EH (cell line): ENCODE measurements around the gene DENND1A.

Experiments
- DNase-seq: peaks from one replicate; pipeline ENCODE4 v3.0.0-alpha.2; 2015; ENCODE audit warnings: low read depth

Gene DENND1A

DNA sequence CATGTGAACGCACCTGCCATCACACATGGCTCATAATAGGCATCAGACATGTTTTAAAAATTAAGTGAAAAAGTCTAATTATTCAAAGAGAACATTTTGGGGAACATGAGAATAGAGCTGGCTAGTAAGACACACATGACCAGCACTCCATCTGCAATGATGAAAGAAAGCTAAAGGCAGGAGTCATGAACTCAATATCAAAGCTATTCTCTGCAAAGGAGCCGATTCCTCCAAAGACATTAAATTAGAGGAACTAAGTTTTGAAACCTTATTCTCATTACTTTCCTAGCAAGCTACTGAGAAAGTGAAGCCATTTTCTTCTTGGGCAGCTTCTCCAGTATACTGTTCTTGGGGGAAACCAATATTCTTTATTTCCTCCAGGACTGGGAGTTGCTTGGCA, 401.9 kb downstream of the DENND1A start:
- DNase-seq: no peak

DNA sequence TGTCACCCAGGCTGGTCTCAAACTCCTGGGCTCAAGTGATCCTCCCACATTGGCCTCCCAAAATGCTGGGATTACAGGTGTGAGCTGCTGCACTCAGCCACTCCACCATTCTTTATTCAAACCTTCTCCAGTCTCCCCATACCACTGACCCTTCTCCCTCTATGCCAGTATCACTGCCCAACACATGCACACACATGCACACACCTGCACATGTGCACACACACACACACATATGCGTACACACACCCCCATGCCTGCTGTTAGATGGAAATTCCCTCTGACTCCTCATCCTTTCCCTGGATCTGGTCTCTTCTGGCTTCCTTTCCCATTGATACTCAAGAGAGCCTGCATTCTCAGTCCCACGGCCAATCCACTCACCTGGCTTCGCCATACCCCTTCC, 404.0 kb downstream of the DENND1A start:
- DNase-seq: no peak

GRCh38 chr9:123525424-123525823, 404.5 kb downstream of the DENND1A start:
- DNase-seq: no peak

DNA sequence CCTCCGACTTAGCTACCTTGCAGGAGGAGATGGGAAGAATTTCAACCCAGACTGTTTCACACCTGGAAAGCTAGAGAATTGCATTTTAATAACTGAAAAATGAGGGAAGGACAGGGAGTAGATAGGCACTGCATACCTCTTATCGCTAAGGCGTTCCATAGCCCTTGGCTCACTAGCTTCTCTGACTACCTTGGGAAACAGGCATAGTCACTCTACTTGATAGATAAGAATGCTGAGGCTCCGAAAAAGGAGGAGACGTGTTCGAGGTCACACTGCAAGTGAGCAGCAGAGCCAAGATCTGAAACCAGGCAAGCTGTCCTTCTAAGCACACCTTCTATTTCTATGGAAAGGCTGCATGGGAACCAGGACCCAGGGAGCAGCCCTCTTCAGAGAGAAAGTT, 405.1 kb downstream of the DENND1A start:
- no peak for DNase-seq

- DNase-seq: no peak
Observed at GRCh38 chr9:123523845-123524244, 406.1 kb downstream of the DENND1A start.

DNA sequence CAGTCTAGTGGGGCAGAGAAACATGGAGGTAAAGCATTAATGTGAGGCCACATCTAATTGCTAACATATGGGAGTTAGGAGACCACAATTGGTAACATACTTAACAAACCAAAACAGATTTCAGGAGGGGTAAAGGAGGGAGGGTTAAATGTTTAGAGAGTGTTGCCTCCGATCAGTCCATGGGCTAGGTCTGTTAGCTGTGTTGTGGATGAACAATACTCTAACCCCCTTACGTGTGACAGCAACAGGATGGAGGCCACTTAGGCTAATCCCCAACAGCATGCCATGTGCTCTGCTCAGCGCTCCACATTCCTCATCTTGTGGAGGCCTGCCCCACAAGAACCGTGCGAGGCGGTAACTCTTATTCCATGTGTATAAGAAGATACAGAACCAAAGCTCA, 406.9 kb downstream of the DENND1A start:
- no peak for DNase-seq

GRCh38 chr9:123522251-123522650, 407.7 kb downstream of the DENND1A start:
- no peak for DNase-seq

DNA sequence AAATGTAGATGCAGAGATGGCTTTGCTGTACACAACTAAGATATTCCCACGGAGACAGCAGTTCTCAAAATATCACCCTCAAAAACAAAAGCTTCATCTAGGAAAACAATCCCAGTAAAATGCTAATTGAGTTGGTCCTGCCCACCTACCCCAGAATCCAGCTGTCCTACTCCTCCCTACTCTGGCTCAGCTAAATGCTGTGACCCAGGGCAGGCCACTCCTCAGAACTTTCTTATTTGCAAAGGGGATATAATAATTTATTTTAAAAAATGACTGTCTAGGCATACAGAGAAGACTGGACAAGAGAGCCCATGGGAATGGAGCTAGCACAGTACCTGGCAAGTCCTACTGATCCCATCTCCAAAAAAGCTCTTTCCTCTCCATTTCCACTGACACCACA, 411.6 kb downstream of the DENND1A start:
- no peak for DNase-seq

DNA sequence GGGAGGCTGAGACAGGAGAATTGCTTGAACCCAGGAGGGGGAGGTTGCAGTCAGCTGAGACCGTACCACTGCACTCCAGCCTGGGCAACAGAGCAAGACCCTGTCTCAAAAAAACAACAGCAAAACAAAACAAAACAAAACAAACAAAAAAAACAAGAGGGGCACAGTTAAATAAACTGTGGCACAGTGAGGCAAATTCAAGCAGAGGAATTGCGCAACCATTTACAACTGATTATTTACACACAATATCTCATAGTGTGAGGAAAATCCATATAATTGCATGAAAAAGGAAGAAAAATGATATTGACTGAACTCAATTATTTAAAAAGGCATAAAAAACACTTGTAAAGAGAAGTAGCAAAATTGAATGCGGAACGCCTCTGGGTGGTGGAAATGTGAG, 412.4 kb downstream of the DENND1A start:
- DNase-seq: no peak

DNA sequence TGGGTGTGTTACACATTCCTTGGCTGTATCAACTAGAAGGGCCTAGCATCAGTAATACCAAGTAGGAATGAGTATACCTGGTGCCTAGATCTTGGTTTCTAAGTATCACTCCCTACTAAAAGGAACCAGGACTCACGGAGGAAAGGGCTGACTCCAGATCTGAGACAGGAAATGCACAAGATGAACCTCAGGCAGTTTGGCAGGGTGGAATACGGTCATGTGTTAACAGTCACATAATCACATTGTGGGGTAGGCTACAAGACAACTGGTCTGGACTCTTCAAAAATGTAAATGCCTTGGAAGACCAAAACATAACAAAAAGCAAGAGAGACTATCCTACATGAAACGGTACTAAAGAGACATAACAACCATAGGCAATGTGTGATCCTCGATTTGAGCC, 415.2 kb downstream of the DENND1A start:
- DNase-seq: peak; percentile 9

GRCh38 chr9:123513554-123513953, 416.4 kb downstream of the DENND1A start:
- no peak for DNase-seq

DNA sequence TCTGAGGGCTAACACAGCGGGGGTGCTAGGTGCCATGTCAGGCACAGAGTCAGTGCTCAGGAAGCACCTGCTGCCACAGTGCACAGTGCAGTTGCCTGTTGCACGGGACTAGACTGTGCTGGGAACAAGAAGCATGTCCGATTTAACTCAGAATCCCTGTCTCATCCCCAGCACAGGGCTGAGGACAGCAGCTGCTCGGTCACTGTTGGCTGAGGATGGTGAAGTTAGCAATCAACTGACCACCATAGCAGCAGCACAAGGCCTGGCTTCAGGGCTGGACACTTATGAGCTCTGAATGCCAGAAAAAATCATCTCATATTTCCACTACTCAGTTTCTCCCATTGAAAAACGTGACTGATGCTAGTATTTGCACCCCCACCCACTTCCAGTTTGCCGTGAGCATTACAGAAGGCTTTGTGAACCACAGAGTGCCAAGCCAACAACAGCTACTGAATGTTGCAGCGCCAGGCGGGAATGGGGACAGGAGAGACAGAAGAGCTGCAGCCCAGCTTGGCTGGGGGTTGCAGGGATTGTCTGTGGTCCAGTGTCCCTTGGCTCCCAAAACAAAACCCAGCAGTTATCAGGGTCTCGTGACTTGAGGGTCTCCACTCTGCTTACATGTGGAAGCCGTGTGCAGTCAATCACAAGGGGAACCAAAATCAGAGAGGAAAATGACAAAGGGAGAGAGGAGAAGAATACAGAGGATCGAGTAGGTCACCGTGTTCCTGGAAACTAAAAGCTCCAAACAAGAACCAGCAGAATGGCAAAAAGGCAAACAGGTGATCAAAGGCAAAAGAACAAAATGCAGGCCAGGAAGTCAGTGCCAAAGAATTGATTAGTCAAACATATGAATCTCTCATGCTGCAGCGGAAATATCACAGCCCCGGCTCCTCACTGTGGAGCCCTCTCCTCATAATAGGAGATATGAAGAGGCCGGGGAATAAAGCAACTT, 418.3 kb downstream of the DENND1A start:
- DNase-seq: no peak

DNA sequence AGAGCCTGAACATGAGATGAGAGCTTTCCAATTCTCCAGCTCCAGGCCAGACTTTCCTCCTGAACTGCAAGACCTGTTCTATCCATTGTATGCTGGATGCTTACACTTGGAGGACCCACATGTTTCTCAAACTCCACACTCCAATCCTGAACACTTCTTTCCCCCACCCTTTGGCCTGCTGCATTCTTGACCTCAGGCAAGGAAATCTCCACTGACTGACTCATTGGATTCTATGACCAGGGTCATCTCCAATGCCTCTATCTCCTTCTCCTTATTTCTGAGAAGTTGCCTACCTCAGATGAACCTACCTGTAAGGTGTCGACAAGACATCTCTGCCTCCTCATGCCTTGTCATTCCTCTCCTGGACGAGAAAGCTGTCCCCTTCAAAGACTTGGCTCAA, 420.3 kb downstream of the DENND1A start:
- DNase-seq: peak; percentile 29

- DNase-seq: peak; percentile 45
Observed at GRCh38 chr9:123508048-123508447, 421.9 kb downstream of the DENND1A start.

- DNase-seq: peak; percentile 7
Observed at GRCh38 chr9:123505496-123505895, 424.4 kb downstream of the DENND1A start.

GRCh38 chr9:123500336-123500735, 429.6 kb downstream of the DENND1A start:
- DNase-seq: no peak

DNA sequence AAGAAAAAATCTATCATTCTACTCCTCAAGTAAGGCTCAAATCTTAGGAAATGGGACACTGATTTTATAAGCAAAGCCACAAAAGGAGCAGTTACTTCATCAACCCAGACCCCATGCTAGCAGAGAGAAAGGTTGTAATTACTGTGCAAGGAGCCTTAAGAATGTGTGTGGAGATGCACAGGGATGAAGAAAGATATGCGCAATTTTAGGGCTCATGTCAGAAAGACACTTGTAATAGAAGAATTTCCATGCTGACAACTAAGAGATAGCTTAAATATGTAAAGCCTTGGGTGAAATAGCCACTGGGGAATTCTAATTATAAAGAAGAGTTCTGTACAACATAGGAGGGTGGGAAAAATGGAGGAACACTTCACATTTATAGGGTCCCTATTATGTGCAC, 432.1 kb downstream of the DENND1A start:
- no peak for DNase-seq

- no peak for DNase-seq
Observed at GRCh38 chr9:123495731-123496130, 434.2 kb downstream of the DENND1A start.

GRCh38 chr9:123493627-123494026, 436.3 kb downstream of the DENND1A start:
- no peak for DNase-seq

DNA sequence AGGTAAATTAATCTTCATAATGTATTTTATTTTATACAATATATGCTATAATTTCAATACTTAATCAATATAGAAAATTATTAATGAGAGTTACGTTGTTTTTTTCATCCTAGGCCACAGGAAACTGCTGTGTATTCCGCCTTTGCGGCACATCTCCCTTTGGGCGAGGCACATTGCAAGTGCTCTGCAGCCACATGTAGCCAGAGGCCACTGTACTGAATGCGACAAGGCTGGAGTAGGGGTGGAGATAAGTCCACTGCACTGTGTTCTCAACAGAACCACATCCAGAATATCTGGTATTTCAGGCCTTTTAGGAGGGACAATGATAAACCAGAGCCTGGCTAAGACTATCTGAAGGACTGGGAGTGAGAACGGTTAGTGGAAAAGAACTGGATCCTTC, 439.2 kb downstream of the DENND1A start:
- DNase-seq: no peak

DNA sequence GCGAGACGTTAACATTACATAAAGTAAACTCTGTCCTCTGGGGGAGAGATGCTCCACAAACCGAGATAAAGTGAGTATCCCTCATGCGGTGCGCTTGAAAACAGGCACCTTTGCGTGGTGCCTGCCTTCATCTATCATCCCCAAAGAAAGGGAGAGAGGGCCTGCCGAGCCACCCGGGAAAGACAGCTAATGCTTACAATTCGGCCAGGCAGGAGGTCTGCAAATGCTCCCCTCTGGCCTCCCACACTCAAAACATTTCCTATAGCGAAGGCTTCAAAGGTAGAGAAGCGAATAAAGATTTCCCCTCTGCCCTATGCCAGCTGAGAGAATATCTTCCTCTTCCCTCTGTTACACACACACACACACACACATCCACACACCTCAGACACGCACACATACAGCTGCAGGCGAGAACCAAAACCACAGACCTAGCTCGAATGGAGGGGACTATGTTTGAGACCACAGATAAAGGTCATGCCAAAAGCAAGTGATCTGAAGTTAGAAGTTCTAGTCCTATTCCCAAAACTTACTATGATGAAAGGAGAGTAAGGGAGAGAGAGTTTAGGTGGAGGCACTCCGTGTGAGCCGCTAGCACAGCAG, 441.1 kb downstream of the DENND1A start:
- no peak for DNase-seq

DNA sequence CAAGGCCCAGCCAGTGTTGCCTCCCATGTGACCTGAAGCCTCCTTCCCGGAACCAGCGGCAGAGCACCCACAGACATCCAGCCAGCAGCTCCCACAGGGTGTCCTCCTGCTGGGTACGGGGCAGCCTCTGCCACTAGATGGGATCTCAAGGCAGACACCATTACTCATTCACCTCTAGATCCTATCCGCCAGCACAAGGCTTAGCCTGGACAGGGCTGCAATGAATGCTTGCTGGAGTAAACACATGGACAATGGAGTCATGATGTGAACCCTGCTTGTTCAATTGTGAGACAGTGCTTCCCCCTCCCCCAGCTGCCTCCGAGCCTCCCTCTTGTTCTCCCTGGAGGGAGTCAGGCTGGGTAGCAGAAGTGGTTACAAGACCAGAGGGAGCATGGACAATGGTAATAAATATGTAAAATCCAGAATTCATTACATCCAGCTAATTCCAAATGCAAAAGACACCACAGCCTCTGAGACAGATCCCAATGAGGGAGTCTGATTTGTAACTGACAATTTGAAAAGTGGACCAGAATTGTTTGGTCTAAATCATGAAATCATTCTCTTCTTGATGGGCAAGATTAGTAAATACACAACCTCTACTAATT, 441.9 kb downstream of the DENND1A start:
- no peak for DNase-seq

DNA sequence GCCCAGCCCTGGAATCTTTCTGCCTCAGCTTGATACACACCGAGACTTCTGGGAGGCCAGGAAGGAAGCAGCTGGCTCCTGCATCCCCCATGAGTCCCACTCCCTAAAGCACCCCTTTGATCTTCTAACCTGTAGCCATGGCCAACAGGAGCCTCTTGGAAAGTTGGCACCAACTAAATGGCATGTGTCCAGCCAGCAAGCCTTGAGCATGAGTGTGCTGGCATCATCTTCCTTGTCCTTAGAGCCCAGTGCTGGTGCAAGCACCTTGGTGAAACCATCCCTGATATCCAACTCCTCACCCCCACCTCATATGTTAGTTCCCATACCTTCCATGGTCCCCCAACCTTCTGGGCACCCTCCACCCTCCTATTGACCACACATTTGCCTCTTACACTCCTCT, 443.5 kb downstream of the DENND1A start:
- no peak for DNase-seq
